ENCODE data around the gene DYRK1A.

Gene DYRK1A

GRCh38 chr21:37489553-37489952, 123.0 kb downstream of the DYRK1A start:
- peak; percentile 43; the same call in 1 of the 3 replicates for ATAC-seq

DNA sequence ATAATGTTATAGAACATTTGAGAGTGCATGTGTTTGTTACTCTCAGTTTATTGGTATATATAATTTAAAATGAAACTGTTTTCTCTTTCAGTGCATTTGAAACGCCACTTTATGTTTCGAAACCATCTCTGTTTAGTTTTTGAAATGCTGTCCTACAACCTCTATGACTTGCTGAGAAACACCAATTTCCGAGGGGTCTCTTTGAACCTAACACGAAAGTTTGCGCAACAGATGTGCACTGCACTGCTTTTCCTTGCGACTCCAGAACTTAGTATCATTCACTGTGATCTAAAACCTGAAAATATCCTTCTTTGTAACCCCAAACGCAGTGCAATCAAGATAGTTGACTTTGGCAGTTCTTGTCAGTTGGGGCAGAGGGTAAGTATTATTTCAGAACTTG, 123.5 kb downstream of the DYRK1A start:
- no peak for TF ChIP-seq ZFP30 (CRISPR knock-in tag; IDR thresholded peaks at IDR 0.05)
- TF ChIP-seq ZNF70 (CRISPR knock-in tag; IDR thresholded peaks at IDR 0.05) = no peak
- TF ChIP-seq, protein P1, sequence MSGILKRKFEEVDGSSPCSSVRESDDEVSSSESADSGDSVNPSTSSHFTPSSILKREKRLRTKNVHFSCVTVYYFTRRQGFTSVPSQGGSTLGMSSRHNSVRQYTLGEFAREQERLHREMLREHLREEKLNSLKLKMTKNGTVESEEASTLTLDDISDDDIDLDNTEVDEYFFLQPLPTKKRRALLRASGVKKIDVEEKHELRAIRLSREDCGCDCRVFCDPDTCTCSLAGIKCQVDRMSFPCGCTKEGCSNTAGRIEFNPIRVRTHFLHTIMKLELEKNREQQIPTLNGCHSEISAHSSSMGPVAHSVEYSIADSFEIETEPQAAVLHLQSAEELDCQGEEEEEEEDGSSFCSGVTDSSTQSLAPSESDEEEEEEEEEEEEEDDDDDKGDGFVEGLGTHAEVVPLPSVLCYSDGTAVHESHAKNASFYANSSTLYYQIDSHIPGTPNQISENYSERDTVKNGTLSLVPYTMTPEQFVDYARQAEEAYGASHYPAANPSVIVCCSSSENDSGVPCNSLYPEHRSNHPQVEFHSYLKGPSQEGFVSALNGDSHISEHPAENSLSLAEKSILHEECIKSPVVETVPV (CRISPR knock-in tag; IDR thresholded peaks at IDR 0.05) = no peak
- no peak for TF ChIP-seq ARNTL (CRISPR knock-in tag; IDR thresholded peaks at IDR 0.05; ENCODE audit: borderline replicate concordance, low read depth)
- no peak for ATAC-seq

More at GRCh38 chr21:37489553-37489952, 123.0 kb downstream of the DYRK1A start:
- no peak for TF ChIP-seq ZNF565 (CRISPR knock-in tag; conservative IDR thresholded peaks at IDR 0.05; ENCODE audit: low read depth)
- no peak for TF ChIP-seq ARNTL (CRISPR knock-in tag; IDR thresholded peaks at IDR 0.05; ENCODE audit: borderline replicate concordance, low read depth)
- no peak for TF ChIP-seq RARB (CRISPR knock-in tag; IDR thresholded peaks at IDR 0.05)
- no peak for TF ChIP-seq TCF4 (CRISPR knock-in tag; IDR thresholded peaks at IDR 0.05; ENCODE audit: borderline replicate concordance)
- TF ChIP-seq ZNF70 (CRISPR knock-in tag; IDR thresholded peaks at IDR 0.05) = no peak
- TF ChIP-seq, protein P2, sequence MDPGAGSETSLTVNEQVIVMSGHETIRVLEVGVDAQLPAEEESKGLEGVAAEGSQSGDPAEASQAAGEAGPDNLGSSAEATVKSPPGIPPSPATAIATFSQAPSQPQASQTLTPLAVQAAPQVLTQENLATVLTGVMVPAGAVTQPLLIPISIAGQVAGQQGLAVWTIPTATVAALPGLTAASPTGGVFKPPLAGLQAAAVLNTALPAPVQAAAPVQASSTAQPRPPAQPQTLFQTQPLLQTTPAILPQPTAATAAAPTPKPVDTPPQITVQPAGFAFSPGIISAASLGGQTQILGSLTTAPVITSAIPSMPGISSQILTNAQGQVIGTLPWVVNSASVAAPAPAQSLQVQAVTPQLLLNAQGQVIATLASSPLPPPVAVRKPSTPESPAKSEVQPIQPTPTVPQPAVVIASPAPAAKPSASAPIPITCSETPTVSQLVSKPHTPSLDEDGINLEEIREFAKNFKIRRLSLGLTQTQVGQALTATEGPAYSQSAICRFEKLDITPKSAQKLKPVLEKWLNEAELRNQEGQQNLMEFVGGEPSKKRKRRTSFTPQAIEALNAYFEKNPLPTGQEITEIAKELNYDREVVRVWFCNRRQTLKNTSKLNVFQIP (CRISPR knock-in tag; IDR thresholded peaks at IDR 0.05; ENCODE audit: borderline replicate concordance, low read depth) = no peak
- TF ChIP-seq BACH2 (CRISPR knock-in tag; IDR thresholded peaks at IDR 0.05; ENCODE audit: borderline replicate concordance) = no peak
- no peak for TF ChIP-seq ZFP30 (CRISPR knock-in tag; IDR thresholded peaks at IDR 0.05)
- no peak for TF ChIP-seq TSHZ2 (CRISPR knock-in tag; IDR thresholded peaks at IDR 0.05)
- no peak for TF ChIP-seq ZFP3 (CRISPR knock-in tag; IDR thresholded peaks at IDR 0.05)
- TF ChIP-seq, protein P3, sequence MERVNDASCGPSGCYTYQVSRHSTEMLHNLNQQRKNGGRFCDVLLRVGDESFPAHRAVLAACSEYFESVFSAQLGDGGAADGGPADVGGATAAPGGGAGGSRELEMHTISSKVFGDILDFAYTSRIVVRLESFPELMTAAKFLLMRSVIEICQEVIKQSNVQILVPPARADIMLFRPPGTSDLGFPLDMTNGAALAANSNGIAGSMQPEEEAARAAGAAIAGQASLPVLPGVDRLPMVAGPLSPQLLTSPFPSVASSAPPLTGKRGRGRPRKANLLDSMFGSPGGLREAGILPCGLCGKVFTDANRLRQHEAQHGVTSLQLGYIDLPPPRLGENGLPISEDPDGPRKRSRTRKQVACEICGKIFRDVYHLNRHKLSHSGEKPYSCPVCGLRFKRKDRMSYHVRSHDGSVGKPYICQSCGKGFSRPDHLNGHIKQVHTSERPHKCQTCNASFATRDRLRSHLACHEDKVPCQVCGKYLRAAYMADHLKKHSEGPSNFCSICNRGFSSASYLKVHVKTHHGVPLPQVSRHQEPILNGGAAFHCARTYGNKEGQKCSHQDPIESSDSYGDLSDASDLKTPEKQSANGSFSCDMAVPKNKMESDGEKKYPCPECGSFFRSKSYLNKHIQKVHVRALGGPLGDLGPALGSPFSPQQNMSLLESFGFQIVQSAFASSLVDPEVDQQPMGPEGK (CRISPR knock-in tag; IDR thresholded peaks at IDR 0.05; ENCODE audit: borderline replicate concordance) = no peak
- TF ChIP-seq, protein P1 (CRISPR knock-in tag; IDR thresholded peaks at IDR 0.05) = no peak
- TF ChIP-seq ESRRG (CRISPR knock-in tag; IDR thresholded peaks at IDR 0.05) = no peak
- TF ChIP-seq GLIS3 (CRISPR knock-in tag; IDR thresholded peaks at IDR 0.05) = no peak
- TF ChIP-seq OSR1 (CRISPR knock-in tag; IDR thresholded peaks at IDR 0.05) = no peak
- TF ChIP-seq TOX (CRISPR knock-in tag; IDR thresholded peaks at IDR 0.05; ENCODE audit: borderline replicate concordance) = no peak

DNA sequence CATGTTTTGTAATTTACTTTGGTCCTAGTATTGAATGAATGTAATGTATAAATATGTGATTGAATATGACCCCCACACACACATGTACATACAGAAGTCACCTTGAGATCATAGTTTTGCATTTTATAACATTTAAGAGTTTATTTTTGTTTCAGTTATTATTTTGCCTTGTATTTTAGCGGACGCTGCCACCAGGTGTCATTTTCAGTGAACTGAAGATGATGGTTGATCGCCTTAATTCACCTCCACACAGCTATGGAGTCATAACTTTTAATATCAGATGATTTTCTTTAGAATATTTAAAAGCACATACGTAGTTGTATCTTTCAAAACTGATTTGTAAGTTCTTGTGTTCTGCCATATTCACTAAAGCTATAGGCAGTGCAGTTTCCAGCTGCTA, 130.4 kb downstream of the DYRK1A start:
- TF ChIP-seq CREB5 (CRISPR knock-in tag; IDR thresholded peaks at IDR 0.05; ENCODE audit: low read depth) (no peak), ZFP30 (CRISPR knock-in tag; IDR thresholded peaks at IDR 0.05) (no peak), TCF4 (CRISPR knock-in tag; IDR thresholded peaks at IDR 0.05; ENCODE audit: borderline replicate concordance) (no peak), ZFP3 (CRISPR knock-in tag; IDR thresholded peaks at IDR 0.05) (no peak), ESRRG (CRISPR knock-in tag; IDR thresholded peaks at IDR 0.05) (no peak), ZNF70 (CRISPR knock-in tag; IDR thresholded peaks at IDR 0.05) (peak; percentile 98), RARB (CRISPR knock-in tag; IDR thresholded peaks at IDR 0.05) (no peak)
- TF ChIP-seq, protein P2 (CRISPR knock-in tag; IDR thresholded peaks at IDR 0.05; ENCODE audit: borderline replicate concordance, low read depth) = no peak
- ATAC-seq = peak; percentile 41; the same call in 1 of the 3 replicates
